ENCODE data around the gene ARRB1. TPM values are rescaled to one million over a fixed set of nuclear protein-coding genes. Genes with fewer than 3 reads are reported as not detected.
A peak's percentile ranks its signal among the peaks of the same experiment; 100 is the strongest.

Gene ARRB1
- total RNA-seq, 2 experiments from 2014 or later = 42.6 to 69.3 TPM

DNA sequence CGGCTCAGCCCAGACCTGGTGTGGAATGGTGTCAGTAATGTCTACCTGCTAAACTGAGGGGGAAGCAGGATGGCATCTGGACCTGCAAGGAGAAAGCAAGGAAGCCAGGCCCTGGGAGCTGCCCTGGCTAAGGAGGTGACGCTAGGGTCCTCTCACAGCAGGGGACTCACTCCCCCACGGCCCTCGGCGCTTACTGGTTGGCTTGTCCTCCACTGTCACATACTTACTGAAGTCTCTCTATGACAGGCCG is 62.0 kb downstream of the ARRB1 start:
- Mint-ChIP-seq H3K9me3 (ENCODE audit: low read depth) (no peaks in the 10 kb centered on the region), H3K27me3 (no peaks in the 10 kb centered on the region), H3K4me1 (no peaks in the 10 kb centered on the region), H3K4me3 (no peak overlapping the region), H3K36me3 (peaks cover 1% of the 10 kb centered on the region), H3K27ac (no peak overlapping the region)
- CTCF ChIA-PET = interaction anchor here (1.2 to 2.2 kb wide), 2 partner anchors 9 to 99 kb away, joined by 3 to 6 read pairs; no protein-coding TSS in a partner anchor
- ATAC-seq (no peak), DNase-seq (no peak)

DNA sequence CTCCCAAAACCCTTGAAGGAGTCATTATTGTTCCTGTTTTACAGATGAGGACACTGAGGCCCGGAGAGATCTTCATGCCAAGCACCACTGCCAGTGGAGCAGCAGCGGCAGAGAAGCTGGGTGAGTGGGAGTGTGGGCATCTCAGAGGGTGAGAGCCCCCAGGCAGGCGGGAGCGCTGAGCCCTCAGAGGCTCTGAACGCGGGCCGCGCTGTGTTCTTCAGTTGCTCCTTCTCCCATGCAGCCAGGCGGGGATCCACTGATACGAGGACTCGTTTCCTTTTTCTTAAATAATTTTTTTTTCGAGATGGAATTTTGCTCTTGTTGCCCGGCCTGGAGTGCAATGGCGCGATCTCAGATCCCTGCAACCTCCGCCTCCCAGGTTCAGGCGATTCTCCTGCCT is 63.9 kb downstream of the ARRB1 start:
- Mint-ChIP-seq H3K36me3 (no peaks in the 10 kb centered on the region), H3K9me3 (ENCODE audit: low read depth) (no peaks in the 10 kb centered on the region), H3K27ac (no peak overlapping the region), H3K4me1 (no peaks in the 10 kb centered on the region), H3K27me3 (no peaks in the 10 kb centered on the region), H3K4me3 (no peak overlapping the region)
- DNase-seq (no peak), ATAC-seq (no peak)
- CTCF ChIA-PET = interaction anchor here (0.9 kb wide), 1 partner anchor 256 kb away, joined by 3 read pairs; no protein-coding TSS in a partner anchor

DNA sequence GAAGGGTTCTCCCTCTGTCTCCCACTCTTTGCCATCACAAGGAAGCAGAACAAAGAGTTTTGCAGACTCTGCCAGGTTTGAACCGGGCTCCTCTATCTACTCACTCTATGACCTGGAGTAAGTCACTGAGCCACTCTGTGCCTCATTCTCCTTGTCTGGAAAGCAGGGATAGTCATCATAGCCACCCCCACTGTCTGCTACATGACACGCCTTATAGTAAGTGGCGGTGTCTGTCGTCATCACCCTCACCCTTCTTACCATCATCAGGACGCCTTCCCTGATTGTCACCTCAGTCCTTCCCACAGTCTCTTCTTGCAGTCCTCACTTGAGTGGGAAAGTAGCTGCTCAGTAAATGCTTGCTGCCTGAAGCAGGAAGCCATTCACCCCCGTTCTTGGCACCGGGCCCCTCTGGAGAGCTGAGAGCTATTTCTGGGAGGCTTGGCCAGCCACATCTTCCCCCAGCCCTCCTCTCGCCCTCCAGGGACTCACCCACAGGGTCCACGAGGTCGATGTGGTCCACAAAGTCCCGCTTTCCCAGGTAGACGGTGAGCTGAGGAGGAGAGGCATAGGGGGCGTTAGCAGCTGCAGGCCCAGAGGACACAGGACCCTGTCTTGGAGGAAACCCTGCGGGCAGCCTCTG is 64.5 kb downstream of the ARRB1 start:
- CTCF ChIA-PET = interaction anchor here (0.9 kb wide), 1 partner anchor 256 kb away, joined by 3 read pairs; no protein-coding TSS in a partner anchor
- Mint-ChIP-seq H3K4me1 (no peaks in the 10 kb centered on the region), H3K9me3 (ENCODE audit: low read depth) (no peaks in the 10 kb centered on the region), H3K36me3 (no peaks in the 10 kb centered on the region), H3K27ac (no peak overlapping the region), H3K27me3 (no peaks in the 10 kb centered on the region), H3K4me3 (no peak overlapping the region)
- ATAC-seq (no peak), DNase-seq (no peak)

DNA sequence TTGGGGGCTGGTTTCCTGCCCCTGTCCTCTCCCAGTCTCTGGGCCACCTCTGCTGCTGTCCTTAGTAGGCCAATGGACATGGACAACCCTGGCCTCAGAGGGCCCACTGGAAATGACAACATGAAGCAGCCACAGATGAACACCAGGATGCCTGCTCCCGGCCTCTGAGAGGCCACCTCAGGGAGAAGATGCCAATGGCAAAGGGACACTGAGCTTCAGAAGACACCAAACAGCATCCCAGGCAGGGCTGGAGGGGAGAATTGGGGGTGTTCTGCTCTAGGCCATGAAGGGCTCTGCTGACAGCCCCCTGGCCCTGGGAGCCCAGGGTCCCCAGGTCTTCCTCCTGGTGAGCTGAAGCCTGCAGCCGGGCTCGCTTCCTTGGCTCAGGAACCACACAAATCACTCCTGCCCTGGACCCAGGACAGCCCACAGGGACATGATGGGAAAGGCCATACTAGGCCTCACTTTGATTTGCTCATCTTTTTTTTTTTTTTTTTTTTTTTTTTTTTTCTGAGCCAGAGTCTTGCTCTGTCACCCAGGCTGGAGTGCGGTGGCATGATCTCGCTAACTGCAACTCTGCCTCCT is 65.6 kb downstream of the ARRB1 start:
- DNase-seq (no peak), ATAC-seq (no peak)
- no peak overlapping the region for H3K27ac Mint-ChIP-seq
- CTCF ChIA-PET = no interaction called here
- peaks cover under 1% of the 10 kb centered on the region for H3K4me1 Mint-ChIP-seq
- H3K4me3 Mint-ChIP-seq = no peak overlapping the region
- no peaks in the 10 kb centered on the region for H3K9me3 Mint-ChIP-seq (ENCODE audit: low read depth)
- no peaks in the 10 kb centered on the region for H3K27me3 Mint-ChIP-seq
- H3K36me3 Mint-ChIP-seq = no peaks in the 10 kb centered on the region

DNA sequence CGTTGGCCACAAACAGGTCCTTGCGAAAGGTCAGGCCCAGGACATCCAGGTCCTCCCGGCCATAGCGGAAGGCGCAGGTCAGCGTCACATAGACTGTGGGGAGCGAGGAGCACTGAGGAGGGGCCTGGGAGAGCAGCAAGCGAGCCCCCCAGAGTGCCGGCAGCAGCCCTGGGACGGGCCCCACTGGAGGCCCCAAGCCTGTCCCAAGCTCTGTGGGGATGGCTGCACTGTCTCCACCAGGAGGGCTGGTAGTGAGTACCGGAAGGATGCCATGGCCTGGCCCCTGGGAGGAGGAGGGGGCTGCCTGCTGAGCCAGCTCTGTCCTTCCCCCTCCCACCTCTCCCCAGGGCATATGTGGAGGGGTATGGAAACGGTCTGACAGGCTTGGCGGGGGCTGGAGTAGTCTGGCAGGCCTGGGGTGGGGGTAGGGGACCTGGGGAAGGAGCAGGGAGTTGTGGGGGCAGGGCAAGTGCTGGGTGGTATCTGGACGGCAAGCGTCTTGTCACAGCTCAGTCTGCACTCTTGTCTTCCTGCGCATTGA is 68.0 kb downstream of the ARRB1 start:
- DNase-seq = no peak
- Mint-ChIP-seq H3K9me3 (ENCODE audit: low read depth) (no peaks in the 10 kb centered on the region), H3K27ac (no peak overlapping the region), H3K27me3 (no peaks in the 10 kb centered on the region), H3K4me1 (peaks cover 3% of the 10 kb centered on the region), H3K36me3 (no peaks in the 10 kb centered on the region), H3K4me3 (no peak overlapping the region)
- CTCF ChIA-PET = interaction anchor here (15.4 kb wide), 1 partner anchor 102 kb away, joined by 380 read pairs; no protein-coding TSS in a partner anchor
- no peak for ATAC-seq

DNA sequence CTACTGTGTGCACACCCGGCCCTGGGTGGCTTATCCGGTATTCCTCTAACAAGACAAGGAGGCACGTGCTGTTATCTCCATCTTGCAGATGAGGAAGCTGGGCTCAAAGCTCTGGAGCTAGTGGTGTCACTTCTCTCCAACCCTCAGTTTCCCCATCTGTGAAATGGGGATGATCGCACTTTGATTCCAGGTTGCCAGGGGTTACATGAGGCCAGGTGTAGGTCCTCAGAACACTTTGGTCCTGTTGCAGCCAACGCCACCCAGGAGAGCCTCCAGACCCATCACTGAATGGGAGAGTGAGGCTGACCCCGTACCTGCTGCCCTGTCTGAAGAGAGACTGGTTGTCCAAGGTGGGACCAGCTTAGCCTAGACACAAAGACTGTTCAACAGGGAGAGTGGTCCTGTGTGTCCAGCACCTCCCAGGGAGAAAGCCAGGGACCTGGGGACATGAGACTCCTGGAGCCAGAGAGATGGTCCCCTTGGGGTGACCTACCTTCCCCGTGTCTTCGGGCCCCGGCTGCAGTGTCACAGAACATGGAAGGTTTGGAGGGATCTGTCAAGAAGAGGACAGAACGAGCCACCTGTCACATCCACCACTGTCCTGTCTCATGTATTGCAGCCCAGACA is 69.9 kb downstream of the ARRB1 start:
- peaks cover 12% of the 10 kb centered on the region for H3K4me1 Mint-ChIP-seq
- CTCF ChIA-PET = interaction anchor here (3.2 to 15.4 kb wide), 3 partner anchors 10 to 104 kb away, joined by 21 to 380 read pairs (median 34); no protein-coding TSS in a partner anchor
- no peak overlapping the region for H3K27ac Mint-ChIP-seq
- no peak overlapping the region for H3K4me3 Mint-ChIP-seq
- DNase-seq = no peak
- peaks cover 5% of the 10 kb centered on the region for H3K36me3 Mint-ChIP-seq
- H3K9me3 Mint-ChIP-seq (ENCODE audit: low read depth) = no peaks in the 10 kb centered on the region
- no peak for ATAC-seq
- H3K27me3 Mint-ChIP-seq = no peaks in the 10 kb centered on the region

DNA sequence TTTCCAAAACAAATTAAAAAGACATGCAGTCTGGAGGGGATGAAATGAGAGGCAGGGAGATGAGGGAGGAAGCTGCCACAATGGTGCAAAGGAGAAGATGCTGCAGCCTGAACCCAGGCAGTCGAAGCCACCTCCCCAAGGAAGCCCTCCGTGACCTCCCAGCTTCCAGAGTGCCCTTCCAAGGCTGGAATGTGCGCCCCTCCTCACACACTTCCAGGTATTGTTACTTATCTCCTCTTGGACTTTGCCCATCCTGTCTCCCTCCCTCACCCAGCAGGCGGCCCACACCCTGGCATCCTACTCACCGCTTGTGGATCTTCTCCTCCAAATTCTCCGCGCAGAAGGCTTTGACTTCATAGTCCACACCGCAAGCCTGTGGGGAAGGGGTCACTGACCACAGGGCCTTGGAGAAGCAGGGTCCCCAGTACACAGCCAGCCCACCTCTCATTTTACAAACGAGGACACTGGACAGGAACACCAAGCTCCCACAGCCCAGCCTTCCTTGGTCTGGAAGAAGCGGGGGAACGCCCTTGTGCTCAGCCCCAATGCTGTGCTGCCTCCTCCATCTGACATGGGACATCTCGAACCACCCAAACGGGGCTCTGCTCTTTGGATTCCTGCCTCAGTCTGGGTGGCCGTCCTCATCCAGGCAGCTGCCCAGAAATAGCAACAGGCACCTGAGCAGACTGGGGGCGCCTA is 70.5 kb downstream of the ARRB1 start:
- Mint-ChIP-seq H3K27ac (no peak overlapping the region), H3K36me3 (peaks cover 9% of the 10 kb centered on the region), H3K27me3 (no peaks in the 10 kb centered on the region), H3K9me3 (ENCODE audit: low read depth) (no peaks in the 10 kb centered on the region), H3K4me1 (peaks cover 18% of the 10 kb centered on the region), H3K4me3 (no peak overlapping the region)
- ATAC-seq (no peak), DNase-seq (no peak)
- CTCF ChIA-PET = interaction anchor here (1.1 to 15.4 kb wide), 22 partner anchors 9 to 253 kb away, joined by 3 to 380 read pairs (median 7); partner anchors contain the start of gene ARRB1

DNA sequence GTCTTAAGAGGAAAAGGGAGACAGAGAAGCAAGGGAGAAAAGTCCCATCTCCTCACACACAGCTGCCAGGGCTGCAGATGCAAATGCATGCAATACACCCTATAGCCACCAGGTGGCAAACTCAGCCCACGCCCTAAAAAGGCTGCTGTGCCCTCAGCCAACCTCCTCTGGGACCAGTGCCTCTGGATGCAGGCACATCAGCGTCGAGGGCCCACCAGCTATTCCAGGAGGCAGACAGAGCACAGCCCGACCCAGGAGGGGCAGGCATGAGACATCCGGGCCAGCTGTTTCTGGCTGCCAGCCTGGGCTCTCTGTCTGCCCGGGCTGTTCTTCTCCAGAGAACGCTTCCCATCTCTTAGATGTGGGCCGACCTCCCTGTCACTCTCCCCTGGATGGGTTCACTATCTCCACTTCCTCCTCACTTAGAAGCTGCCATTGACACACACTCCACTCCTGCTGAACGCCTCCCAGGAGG is 71.2 kb downstream of the ARRB1 start:
- peaks cover 13% of the 10 kb centered on the region for H3K36me3 Mint-ChIP-seq
- H3K9me3 Mint-ChIP-seq (ENCODE audit: low read depth) = no peaks in the 10 kb centered on the region
- peaks cover 24% of the 10 kb centered on the region for H3K4me1 Mint-ChIP-seq
- no peak overlapping the region for H3K27ac Mint-ChIP-seq
- CTCF ChIA-PET = interaction anchor here (0.6 to 15.4 kb wide), 36 partner anchors 9 to 344 kb away, joined by 3 to 380 read pairs (median 4); partner anchors contain the start of gene ARRB1
- H3K27me3 Mint-ChIP-seq = no peaks in the 10 kb centered on the region
- no peak overlapping the region for H3K4me3 Mint-ChIP-seq
- ATAC-seq (peak; percentile 74), DNase-seq (peak; percentile 84)

DNA sequence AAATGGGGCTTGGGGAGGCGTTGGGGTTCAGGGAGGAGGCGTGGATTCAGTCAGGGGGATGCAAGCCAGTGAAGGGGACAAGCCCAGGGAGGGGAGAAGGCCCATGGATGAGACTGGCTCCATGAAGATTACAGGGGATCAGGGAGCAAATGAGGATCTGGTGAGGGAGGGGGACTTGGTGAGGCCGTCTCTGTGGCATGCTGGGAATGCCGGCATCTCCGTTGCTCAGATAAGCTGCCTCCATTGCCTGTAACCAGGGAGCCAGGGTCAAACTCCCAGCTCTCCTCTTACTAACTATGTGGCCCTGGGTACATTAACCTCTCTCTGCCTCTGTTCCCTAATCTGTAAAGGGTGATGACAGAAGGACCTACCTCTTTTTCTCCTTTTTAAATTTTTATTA is 72.2 kb downstream of the ARRB1 start:
- ATAC-seq (no peak), DNase-seq (no peak)
- Mint-ChIP-seq H3K4me1 (peaks cover 26% of the 10 kb centered on the region), H3K27ac (peak overlapping the region; percentile 51), H3K4me3 (no peak overlapping the region), H3K9me3 (ENCODE audit: low read depth) (no peaks in the 10 kb centered on the region), H3K36me3 (peaks cover 14% of the 10 kb centered on the region), H3K27me3 (no peaks in the 10 kb centered on the region)
- CTCF ChIA-PET = interaction anchor here (0.8 to 15.4 kb wide), 27 partner anchors 8 to 255 kb away, joined by 3 to 380 read pairs (median 4); partner anchors contain the start of gene ARRB1

DNA sequence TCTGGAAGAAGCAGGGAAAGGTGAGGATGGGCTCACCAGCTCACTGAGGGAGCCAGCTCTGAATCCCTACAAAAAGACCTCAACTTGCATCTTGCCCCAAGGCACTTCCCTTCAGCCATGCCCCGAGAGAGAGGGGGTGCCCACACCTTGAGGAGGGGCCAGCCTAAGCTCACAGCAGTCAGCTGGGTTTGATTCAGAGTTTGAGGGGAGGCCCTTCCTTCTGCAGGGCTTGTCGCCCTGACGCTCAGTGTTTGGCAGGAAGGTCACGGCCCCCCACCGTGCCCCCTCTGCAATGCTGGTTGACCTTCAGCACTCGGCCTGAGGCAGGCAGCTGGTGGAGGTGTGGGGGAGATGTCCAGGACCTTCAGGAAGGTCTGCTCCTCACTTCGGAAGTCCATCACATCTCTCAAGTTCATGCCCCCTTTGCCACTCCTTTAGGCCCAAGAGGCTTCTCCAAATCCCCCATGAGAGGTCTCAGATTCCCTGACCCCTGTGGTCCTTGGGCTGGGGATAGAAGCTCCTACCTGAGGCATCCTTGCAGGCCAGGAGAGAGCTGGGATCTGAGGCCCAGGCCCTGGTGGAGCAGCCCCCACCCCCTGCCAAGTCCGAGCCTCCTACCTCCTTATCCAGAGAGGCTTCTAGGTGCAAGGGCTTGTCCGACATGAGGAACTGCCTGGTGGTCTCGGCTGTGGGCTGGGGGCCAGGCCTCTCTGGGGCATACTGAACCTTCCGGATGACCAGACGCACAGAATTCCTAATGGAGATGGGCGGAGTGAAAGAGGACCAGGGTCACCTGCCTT is 73.3 kb downstream of the ARRB1 start:
- Mint-ChIP-seq H3K27ac (peak overlapping the region; percentile 98), H3K36me3 (peaks cover 15% of the 10 kb centered on the region), H3K27me3 (no peaks in the 10 kb centered on the region), H3K9me3 (ENCODE audit: low read depth) (no peaks in the 10 kb centered on the region), H3K4me1 (peaks cover 31% of the 10 kb centered on the region), H3K4me3 (no peak overlapping the region)
- peak; percentile 35 for DNase-seq
- ATAC-seq = no peak
- CTCF ChIA-PET = interaction anchor here (0.6 to 15.4 kb wide), 11 partner anchors 7 to 261 kb away, joined by 3 to 380 read pairs (median 3); no protein-coding TSS in a partner anchor

DNA sequence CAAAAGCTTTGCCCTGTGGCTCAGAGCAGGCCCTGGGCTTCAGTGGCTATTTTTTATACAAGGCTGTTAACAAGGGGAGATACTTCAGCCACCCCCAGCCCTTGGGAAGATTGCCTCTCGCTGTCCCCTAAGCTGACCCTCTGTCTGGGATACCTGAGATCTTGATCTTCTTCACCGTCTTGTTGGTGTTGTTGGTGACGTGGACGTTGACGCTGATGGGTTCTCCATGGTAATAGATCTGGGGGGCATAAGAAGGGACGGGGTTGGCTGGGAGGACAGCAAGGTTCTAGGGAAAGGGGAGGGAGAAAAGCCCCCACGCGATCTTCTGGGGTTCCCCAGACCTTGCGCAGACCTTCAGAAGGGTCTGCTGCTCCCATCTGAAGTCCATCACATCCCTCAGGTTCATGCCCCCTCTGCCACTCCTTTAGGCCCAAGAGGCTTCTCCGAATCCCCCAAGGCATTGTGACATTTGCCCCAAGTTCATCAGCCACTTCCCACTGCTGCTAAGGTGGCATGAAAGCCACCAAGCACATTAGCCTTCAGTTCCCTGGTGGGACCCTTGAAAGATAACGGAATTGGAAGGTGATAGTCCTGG is 74.2 kb downstream of the ARRB1 start:
- Mint-ChIP-seq H3K4me1 (peaks cover 32% of the 10 kb centered on the region), H3K27ac (peak overlapping the region; percentile 98), H3K27me3 (no peaks in the 10 kb centered on the region), H3K9me3 (ENCODE audit: low read depth) (no peaks in the 10 kb centered on the region), H3K4me3 (no peak overlapping the region), H3K36me3 (peaks cover 17% of the 10 kb centered on the region)
- DNase-seq (peak; percentile 25), ATAC-seq (no peak)
- CTCF ChIA-PET = interaction anchor here (0.8 to 15.4 kb wide), 12 partner anchors 14 to 348 kb away, joined by 3 to 380 read pairs (median 4); no protein-coding TSS in a partner anchor

DNA sequence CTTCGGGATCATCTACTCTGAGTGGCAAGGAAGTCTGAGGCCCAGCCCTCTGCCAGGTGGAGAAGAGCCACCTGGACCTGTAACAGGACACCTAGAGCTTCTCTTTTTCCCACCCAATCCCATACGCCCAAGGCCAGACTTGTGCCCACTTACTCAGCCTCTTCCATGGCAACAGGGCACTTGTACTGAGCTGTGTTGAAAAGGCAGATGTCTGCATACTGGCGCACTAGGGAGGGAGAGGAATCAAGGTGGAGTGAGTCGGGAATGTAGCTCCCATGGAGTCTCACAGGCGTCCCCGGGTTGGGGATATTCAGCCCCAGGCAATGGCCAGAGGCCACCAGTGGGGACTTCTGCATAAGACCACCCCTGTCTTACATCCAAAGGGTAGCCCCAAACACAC is 74.8 kb downstream of the ARRB1 start:
- Mint-ChIP-seq H3K27ac (peak overlapping the region; percentile 98), H3K4me3 (no peak overlapping the region), H3K9me3 (ENCODE audit: low read depth) (no peaks in the 10 kb centered on the region), H3K4me1 (peaks cover 32% of the 10 kb centered on the region), H3K27me3 (no peaks in the 10 kb centered on the region), H3K36me3 (peaks cover 17% of the 10 kb centered on the region)
- DNase-seq (peak; percentile 40), ATAC-seq (no peak)
- CTCF ChIA-PET = interaction anchor here (0.8 to 15.4 kb wide), 13 partner anchors 14 to 429 kb away, joined by 3 to 380 read pairs (median 4); no protein-coding TSS in a partner anchor
